CD14-positive monocyte (primary cell): Measurements from ENCODE around the gene SLC50A1. TPM values are rescaled to one million over a fixed set of nuclear protein-coding genes. Genes with fewer than 3 reads are reported as not detected.

Experiments used
- DNase-seq, 3 donors: peaks; one replicate each; pipeline ENCODE4 v3.0.0-alpha.2; 2011 to 2022
- H2AFZ ChIP-seq: 2 replicates; pipeline ENCODE4 v1.6.0; 2012; ENCODE audit warnings: mild to moderate bottlenecking, low read depth, low read length, inconsistent platforms; ENCODE audit not compliant: insufficient read depth, poor library complexity, severe bottlenecking
- H3K27ac ChIP-seq, 2 donors: 1 replicate in 1 of 2; 2 replicates in 1 of 2; pipeline ENCODE4 v1.5.1; 2012 to 2013; ENCODE audit warnings: low read length in 2 of 2, control low read depth in 1 of 2, inconsistent platforms in 1 of 2, low read depth in 1 of 2, mild to moderate bottlenecking in 1 of 2
- H3K27me3 ChIP-seq, 2 donors: one replicate each; pipeline versions ENCODE4 v1.6.0 to v1.6.1; 2011 to 2013; ENCODE audit warnings: low read length in 2 of 2; ENCODE audit not compliant: control insufficient read depth in 2 of 2, insufficient read depth in 2 of 2
- H3K36me3 ChIP-seq, 2 donors: replicated peaks in 1 of 2; 1 replicate in 1 of 2; 2 replicates in 1 of 2; pipeline versions ENCODE4 v1.5.1 to v1.6.1; 2012 to 2013; ENCODE audit warnings: low read length in 2 of 2, control low read depth in 1 of 2, inconsistent platforms in 1 of 2, mild to moderate bottlenecking in 1 of 2; ENCODE audit not compliant: insufficient read depth in 2 of 2, control insufficient read depth in 1 of 2
- H3K4me1 ChIP-seq, 2 donors: 1 replicate in 1 of 2; 2 replicates in 1 of 2; pipeline versions ENCODE4 v1.5.1 to v1.6.1; 2012 to 2013; ENCODE audit warnings: low read length in 2 of 2, control low read depth in 1 of 2, inconsistent platforms in 1 of 2, mild to moderate bottlenecking in 1 of 2, moderate library complexity in 1 of 2; ENCODE audit not compliant: insufficient read depth in 2 of 2, control insufficient read depth in 1 of 2
- H3K4me2 ChIP-seq: replicated peaks from 2 replicates; pipeline ENCODE3; 2012; ENCODE audit warnings: low read length, moderate library complexity, mild to moderate bottlenecking; ENCODE audit not compliant: poor library complexity, severe bottlenecking; ENCODE audit errors: extremely low read depth
- H3K4me3 ChIP-seq, 3 experiments: fragments of 200-600 bp in 1 of 3; sonication (generic) in 1 of 3; replicated peaks in 1 of 3; 1 replicate in 2 of 3; 2 replicates in 1 of 3; pipeline ENCODE4 v1.5.1; 2011 to 2013; ENCODE audit warnings: low read length in 3 of 3, mild to moderate bottlenecking in 3 of 3, control low read depth in 2 of 3, low read depth in 2 of 3, inconsistent platforms in 1 of 3, moderate library complexity in 1 of 3
- H3K79me2 ChIP-seq: 2 replicates; pipeline ENCODE4 v1.6.0; 2012; ENCODE audit warnings: mild to moderate bottlenecking, control low read depth, inconsistent platforms, low read length, moderate library complexity; ENCODE audit not compliant: insufficient read depth
- H3K9ac ChIP-seq: 2 replicates; pipeline ENCODE4 v1.6.0; 2017; ENCODE audit warnings: low read length, mild to moderate bottlenecking; ENCODE audit not compliant: insufficient read depth, poor library complexity, severe bottlenecking
- H3K9me3 ChIP-seq, 2 donors: replicated peaks in 1 of 2; 1 replicate in 1 of 2; 2 replicates in 1 of 2; pipeline versions ENCODE4 v1.5.1 to v1.6.1; 2012 to 2013; ENCODE audit warnings: low read length in 2 of 2, control low read depth in 1 of 2; ENCODE audit not compliant: control insufficient read depth in 1 of 2, insufficient read depth in 1 of 2
- H4K20me1 ChIP-seq: 2 replicates; pipeline ENCODE4 v1.6.0; 2012; ENCODE audit warnings: mild to moderate bottlenecking, low read length, control low read depth, moderate library complexity; ENCODE audit not compliant: insufficient read depth
- H3K27ac Mint-ChIP-seq, 7 donors: one replicate each; pipeline ENCODE4 v1.8.0; 2020; ENCODE audit warnings: mild to moderate bottlenecking in 7 of 7, mixed read lengths in 7 of 7, moderate library complexity in 6 of 7, inconsistent platforms in 2 of 7
- H3K27me3 Mint-ChIP-seq, 3 donors: one replicate each; pipeline ENCODE4 v1.8.0; 2021 to 2022; ENCODE audit warnings: low read depth in 3 of 3, mild to moderate bottlenecking in 3 of 3, mixed read lengths in 3 of 3, moderate library complexity in 3 of 3, inconsistent platforms in 1 of 3
- H3K36me3 Mint-ChIP-seq, 2 donors: one replicate each; pipeline ENCODE4 v1.8.0; 2020; ENCODE audit warnings: mixed read lengths in 2 of 2, inconsistent platforms in 1 of 2, mild to moderate bottlenecking in 1 of 2
- H3K4me1 Mint-ChIP-seq: one replicate; pipeline ENCODE4 v1.8.0; 2020; ENCODE audit warnings: mild to moderate bottlenecking, mixed read lengths
- H3K4me3 Mint-ChIP-seq, 2 donors: one replicate each; pipeline ENCODE4 v1.8.0; 2020; ENCODE audit warnings: mild to moderate bottlenecking in 2 of 2, mixed read lengths in 2 of 2, moderate library complexity in 1 of 2
- H3K9me3 Mint-ChIP-seq, 7 donors: one replicate each; pipeline ENCODE4 v1.8.0; 2020 to 2022; ENCODE audit warnings: mixed read lengths in 7 of 7, mild to moderate bottlenecking in 6 of 7, moderate library complexity in 6 of 7, inconsistent platforms in 2 of 7
- WGBS: methylation state at CpG from one replicate; pipeline ENCODE4 v1.1.5; 2013; ENCODE audit warnings: missing lambda C conversion rate; ENCODE audit not compliant: insufficient coverage; 5-methylcytosine and 5-hydroxymethylcytosine counted together
- intact Hi-C, 2 donors: fragments of 100-400 bp; cut with micrococcal nuclease; formaldehyde crosslinking; loops; one replicate each; pipeline versions ENCODE4 v1.15.0 to v1.15.1; 2023
- polyA plus RNA-seq, 3 donors: library from polyadenylated mRNA; depleted of rRNA in 1 of 3; unstranded in 2 of 3; stranded (reverse) in 1 of 3; fragments of 300-500 nt in 2 of 3; fragments of >200 nt in 1 of 3; fragmentation: Illumina TruSeq in 2 of 3; gene quantifications; 1 replicate in 2 of 3; 2 replicates in 1 of 3; pipeline ENCODE4 v1.2.3, GENCODE V29; 2012 to 2021
- TF ChIP-seq, protein P1 (sequence below): fragments of 200-600 bp; IDR thresholded peaks from one replicate; pipeline ENCODE4 v1.8.0; 2022; ENCODE audit warnings: antibody characterized with exemption, mild to moderate bottlenecking

The SLC50A1 gene
- polyA plus RNA-seq, 3 donors: 40.0 to 50.8 (median 49.4) TPM

DNA sequence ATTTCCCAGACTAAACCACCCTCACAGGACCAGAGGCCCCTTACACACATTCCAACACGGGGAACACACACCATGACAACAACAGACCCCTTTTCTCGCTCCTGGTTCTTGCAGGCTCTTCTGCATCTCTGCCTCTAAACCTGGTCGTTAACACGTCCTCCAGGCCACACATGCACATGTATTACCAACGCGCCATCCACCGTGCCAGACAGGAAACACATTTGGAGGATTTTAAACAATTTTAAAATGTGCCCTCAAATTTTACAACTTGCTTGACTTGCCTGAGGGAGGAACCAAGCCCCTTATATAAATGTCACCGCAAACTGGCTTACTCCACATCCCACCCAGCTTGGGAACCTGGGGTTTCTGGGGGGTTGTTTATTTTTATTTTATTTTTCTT, 24.8 kb upstream of the SLC50A1 start:
- Histone ChIP-seq H3K9ac (no peak overlapping the region), H3K4me3 (no peak overlapping the region), H3K36me3 (no peaks in the 10 kb centered on the region), H3K27ac (no peak overlapping the region), H3K79me2 (no peaks in the 10 kb centered on the region), H2AFZ (no peak overlapping the region), H3K27me3 (no peaks in the 10 kb centered on the region), H3K9me3 (no peaks in the 10 kb centered on the region), H3K4me1 (peaks cover 0 to 2% of the 10 kb centered on the region in 2 donors), H3K4me2 (no peak overlapping the region), H4K20me1 (no peaks in the 10 kb centered on the region)
- Mint-ChIP-seq H3K4me3 (no peak overlapping the region), H3K9me3 (peaks cover 0 to 3% (median 0%) of the 10 kb centered on the region in 7 donors), H3K36me3 (no peaks in the 10 kb centered on the region), H3K27ac (no peak overlapping the region), H3K27me3 (peaks cover 0 to 6% (median 4%) of the 10 kb centered on the region in 3 donors), H3K4me1 (peaks cover 8% of the 10 kb centered on the region)
- no peak for DNase-seq
- 16% methylated on average over 4 of the region's 8 CpGs for WGBS
- intact Hi-C loops: no loop called here
- TF ChIP-seq, protein P1, sequence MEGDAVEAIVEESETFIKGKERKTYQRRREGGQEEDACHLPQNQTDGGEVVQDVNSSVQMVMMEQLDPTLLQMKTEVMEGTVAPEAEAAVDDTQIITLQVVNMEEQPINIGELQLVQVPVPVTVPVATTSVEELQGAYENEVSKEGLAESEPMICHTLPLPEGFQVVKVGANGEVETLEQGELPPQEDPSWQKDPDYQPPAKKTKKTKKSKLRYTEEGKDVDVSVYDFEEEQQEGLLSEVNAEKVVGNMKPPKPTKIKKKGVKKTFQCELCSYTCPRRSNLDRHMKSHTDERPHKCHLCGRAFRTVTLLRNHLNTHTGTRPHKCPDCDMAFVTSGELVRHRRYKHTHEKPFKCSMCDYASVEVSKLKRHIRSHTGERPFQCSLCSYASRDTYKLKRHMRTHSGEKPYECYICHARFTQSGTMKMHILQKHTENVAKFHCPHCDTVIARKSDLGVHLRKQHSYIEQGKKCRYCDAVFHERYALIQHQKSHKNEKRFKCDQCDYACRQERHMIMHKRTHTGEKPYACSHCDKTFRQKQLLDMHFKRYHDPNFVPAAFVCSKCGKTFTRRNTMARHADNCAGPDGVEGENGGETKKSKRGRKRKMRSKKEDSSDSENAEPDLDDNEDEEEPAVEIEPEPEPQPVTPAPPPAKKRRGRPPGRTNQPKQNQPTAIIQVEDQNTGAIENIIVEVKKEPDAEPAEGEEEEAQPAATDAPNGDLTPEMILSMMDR: no peak

GRCh38 chr1:155113450-155113980, 22.1 kb upstream of the SLC50A1 start:
- no peaks in the 10 kb centered on the region for H3K36me3 Mint-ChIP-seq
- Histone ChIP-seq H3K4me1 (peaks cover 0 to 1% of the 10 kb centered on the region in 2 donors), H3K9ac (no peak overlapping the region), H3K27ac (no peak overlapping the region), H3K27me3 (no peaks in the 10 kb centered on the region), H3K79me2 (no peaks in the 10 kb centered on the region), H3K4me2 (no peak overlapping the region), H4K20me1 (no peaks in the 10 kb centered on the region), H3K36me3 (no peaks in the 10 kb centered on the region), H3K4me3 (no peak overlapping the region), H2AFZ (no peak overlapping the region), H3K9me3 (no peaks in the 10 kb centered on the region)
- peaks cover 2% of the 10 kb centered on the region for H3K4me1 Mint-ChIP-seq
- H3K27ac Mint-ChIP-seq: no peak overlapping the region
- no peak overlapping the region for H3K4me3 Mint-ChIP-seq
- DNase-seq: no peak
- intact Hi-C loops: no loop called here
- WGBS: 100% methylated on average over 1 of the region's 5 CpGs
- H3K27me3 Mint-ChIP-seq: peaks cover 0 to 12% (median 4%) of the 10 kb centered on the region in 3 donors
- TF ChIP-seq, protein P1: no peak
- H3K9me3 Mint-ChIP-seq: peaks cover 0 to 3% (median 0%) of the 10 kb centered on the region in 7 donors
